Mammary epithelial cell (primary cell): ENCODE results near the gene CTDSP2.

ENCODE experiments used
- EZH2 ChIP-seq: IDR thresholded peaks from 2 replicates; pipeline ENCODE4 v1.6.1; 2012; ENCODE audit warnings: low read length, inconsistent platforms, borderline replicate concordance
- TF ChIP-seq, protein P1 (sequence below), 2 donors: IDR thresholded peaks in 1 of 2; conservative IDR thresholded peaks in 1 of 2; 2 replicates each; pipeline ENCODE4 v1.5.1; 2011 to 2012; ENCODE audit warnings: inconsistent platforms in 2 of 2, low read length in 2 of 2, mild to moderate bottlenecking in 2 of 2, control low read depth in 1 of 2, low read depth in 1 of 2; ENCODE audit not compliant: insufficient read depth in 1 of 2; ENCODE audit errors: extremely low read depth in 1 of 2

DNA sequence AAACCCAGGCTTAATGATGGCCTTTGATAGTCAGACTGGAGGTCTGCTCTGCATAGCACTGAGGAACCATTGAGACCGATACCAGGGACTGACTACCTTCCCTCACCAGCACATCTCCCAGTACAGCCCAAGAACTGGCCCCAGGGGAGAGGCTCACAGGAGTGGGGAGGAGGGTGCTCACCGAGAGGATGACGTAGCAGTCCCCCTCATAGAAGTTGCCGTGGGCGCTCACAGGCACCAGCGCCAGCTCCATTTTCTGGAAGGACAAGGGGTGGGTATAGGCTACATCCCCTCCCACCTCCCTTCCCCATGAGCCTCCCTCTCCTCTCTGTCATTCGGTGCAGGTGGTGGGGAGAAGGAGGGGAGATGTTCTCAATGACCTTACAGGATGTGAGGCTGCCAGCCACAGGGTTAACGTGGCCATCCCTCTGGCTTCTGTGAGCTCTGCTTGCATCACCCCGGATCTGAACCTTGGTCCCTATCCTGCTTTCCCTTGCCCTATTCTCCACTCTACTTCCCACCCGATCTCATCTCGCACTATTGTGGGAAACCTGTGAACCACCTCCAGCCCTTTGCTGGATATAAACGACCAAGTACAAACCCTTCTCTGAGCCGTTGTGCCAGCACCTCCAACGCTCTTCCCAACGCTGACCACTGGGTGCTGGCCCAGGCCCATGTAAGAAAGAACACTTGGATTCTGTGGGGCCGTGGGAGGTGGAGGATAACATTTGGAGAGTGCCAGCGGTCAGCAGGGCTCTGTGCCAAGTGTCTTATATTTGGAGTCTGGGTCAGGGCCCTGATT, 32.4 kb downstream of the CTDSP2 start:
- TF ChIP-seq, protein P1, sequence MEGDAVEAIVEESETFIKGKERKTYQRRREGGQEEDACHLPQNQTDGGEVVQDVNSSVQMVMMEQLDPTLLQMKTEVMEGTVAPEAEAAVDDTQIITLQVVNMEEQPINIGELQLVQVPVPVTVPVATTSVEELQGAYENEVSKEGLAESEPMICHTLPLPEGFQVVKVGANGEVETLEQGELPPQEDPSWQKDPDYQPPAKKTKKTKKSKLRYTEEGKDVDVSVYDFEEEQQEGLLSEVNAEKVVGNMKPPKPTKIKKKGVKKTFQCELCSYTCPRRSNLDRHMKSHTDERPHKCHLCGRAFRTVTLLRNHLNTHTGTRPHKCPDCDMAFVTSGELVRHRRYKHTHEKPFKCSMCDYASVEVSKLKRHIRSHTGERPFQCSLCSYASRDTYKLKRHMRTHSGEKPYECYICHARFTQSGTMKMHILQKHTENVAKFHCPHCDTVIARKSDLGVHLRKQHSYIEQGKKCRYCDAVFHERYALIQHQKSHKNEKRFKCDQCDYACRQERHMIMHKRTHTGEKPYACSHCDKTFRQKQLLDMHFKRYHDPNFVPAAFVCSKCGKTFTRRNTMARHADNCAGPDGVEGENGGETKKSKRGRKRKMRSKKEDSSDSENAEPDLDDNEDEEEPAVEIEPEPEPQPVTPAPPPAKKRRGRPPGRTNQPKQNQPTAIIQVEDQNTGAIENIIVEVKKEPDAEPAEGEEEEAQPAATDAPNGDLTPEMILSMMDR (conservative IDR thresholded peaks at IDR 0.05 in 1 of 2, IDR thresholded peaks at IDR 0.05 in 1 of 2; ENCODE audit: extremely low read depth in 1 of 2, insufficient read depth in 1 of 2, low read depth in 1 of 2, low read length in 2 of 2): no peak
- TF ChIP-seq EZH2: no peak
